ENCODE measurements around the gene CAMSAP2. TPM values are rescaled to one million over a fixed set of nuclear protein-coding genes. Genes with fewer than 3 reads are reported as not detected.

Gene CAMSAP2
- total RNA-seq, 1 experiment from 2014 or later: 23.4 TPM

- Histone ChIP-seq H3K27me3 (replicated peaks; ENCODE audit: control insufficient read depth, insufficient read depth, low read length) (no peaks in the 10 kb centered on the region), H3K36me3 (ENCODE audit: control insufficient read depth, insufficient read depth, low read length) (no peaks in the 10 kb centered on the region), H3K4me1 (no peaks in the 10 kb centered on the region; the same call in 1 of the 2 replicates), H3K4me3 (ENCODE audit: low read depth, low read length) (no peak overlapping the region), H3K9me3 (no peaks in the 10 kb centered on the region)
- H3K4me1 Mint-ChIP-seq (ENCODE audit: low read depth, unreplicated experiment): peaks cover 8% of the 10 kb centered on the region
- H3K36me3 Mint-ChIP-seq (ENCODE audit: insufficient read depth, unreplicated experiment): peaks cover 7% of the 10 kb centered on the region
- no peak for DNase-seq
- ChIA-PET CTCF (no interaction called here), POLR2A (no interaction called here)
- H3K9me3 Mint-ChIP-seq (ENCODE audit: unreplicated experiment): no peaks in the 10 kb centered on the region
- intact Hi-C loops (cut with micrococcal nuclease; ENCODE audit: unreplicated experiment): no loop called here
- H3K27ac Mint-ChIP-seq (ENCODE audit: unreplicated experiment): no peak overlapping the region
- H3K27me3 Mint-ChIP-seq (ENCODE audit: insufficient read depth, unreplicated experiment): no peaks in the 10 kb centered on the region
- TF ChIP-seq CTCF (IDR thresholded peaks at IDR 0.05; ENCODE audit: insufficient read depth in 1 of 2, low read depth in 1 of 2, low read length in 1 of 2, severe bottlenecking in 1 of 2, unreplicated experiment in 1 of 2): no peak
- H3K4me3 Mint-ChIP-seq (ENCODE audit: unreplicated experiment): no peak overlapping the region
- BruUV-seq (replicated peaks): no TSS peak
Observed at GRCh38 chr1:200793677-200794076, 55.0 kb downstream of the CAMSAP2 start.

GRCh38 chr1:200794506-200795065 is 55.9 kb downstream of the CAMSAP2 start:
- POLR2A ChIA-PET: no interaction called here
- peaks cover 5% of the 10 kb centered on the region for H3K4me1 Mint-ChIP-seq (ENCODE audit: low read depth, unreplicated experiment)
- no peaks in the 10 kb centered on the region for H3K36me3 ChIP-seq (ENCODE audit: control insufficient read depth, insufficient read depth, low read length)
- CTCF ChIA-PET: no interaction called here
- no peaks in the 10 kb centered on the region for H3K36me3 Mint-ChIP-seq (ENCODE audit: insufficient read depth, unreplicated experiment)
- no peak overlapping the region for H3K4me3 Mint-ChIP-seq (ENCODE audit: unreplicated experiment)
- no peaks in the 10 kb centered on the region for H3K27me3 Mint-ChIP-seq (ENCODE audit: insufficient read depth, unreplicated experiment)
- no peaks in the 10 kb centered on the region for H3K9me3 Mint-ChIP-seq (ENCODE audit: unreplicated experiment)
- H3K4me3 ChIP-seq (ENCODE audit: low read depth, low read length): no peak overlapping the region
- intact Hi-C loops (cut with micrococcal nuclease; ENCODE audit: unreplicated experiment): no loop called here
- no peaks in the 10 kb centered on the region for H3K9me3 ChIP-seq
- no peaks in the 10 kb centered on the region for H3K27me3 ChIP-seq (replicated peaks; ENCODE audit: control insufficient read depth, insufficient read depth, low read length)
- DNase-seq: no peak
- no peaks in the 10 kb centered on the region; the same call in 1 of the 2 replicates for H3K4me1 ChIP-seq
- TF ChIP-seq CTCF (IDR thresholded peaks at IDR 0.05; ENCODE audit: insufficient read depth in 1 of 2, low read depth in 1 of 2, low read length in 1 of 2, severe bottlenecking in 1 of 2, unreplicated experiment in 1 of 2): no peak
- BruUV-seq (replicated peaks): no TSS peak
- H3K27ac Mint-ChIP-seq (ENCODE audit: unreplicated experiment): no peak overlapping the region

- POLR2A ChIA-PET: no interaction called here
- H3K27ac Mint-ChIP-seq (ENCODE audit: unreplicated experiment): no peak overlapping the region
- no peak for DNase-seq
- no peaks in the 10 kb centered on the region for H3K9me3 Mint-ChIP-seq (ENCODE audit: unreplicated experiment)
- intact Hi-C loops (cut with micrococcal nuclease; ENCODE audit: unreplicated experiment): no loop called here
- Histone ChIP-seq H3K36me3 (ENCODE audit: control insufficient read depth, insufficient read depth, low read length) (no peaks in the 10 kb centered on the region), H3K27me3 (replicated peaks; ENCODE audit: control insufficient read depth, insufficient read depth, low read length) (no peaks in the 10 kb centered on the region), H3K4me3 (ENCODE audit: low read depth, low read length) (no peak overlapping the region), H3K9me3 (no peaks in the 10 kb centered on the region), H3K4me1 (no peaks in the 10 kb centered on the region; the same call in 1 of the 2 replicates)
- TF ChIP-seq CTCF (IDR thresholded peaks at IDR 0.05; ENCODE audit: insufficient read depth in 1 of 2, low read depth in 1 of 2, low read length in 1 of 2, severe bottlenecking in 1 of 2, unreplicated experiment in 1 of 2): no peak
- H3K27me3 Mint-ChIP-seq (ENCODE audit: insufficient read depth, unreplicated experiment): no peaks in the 10 kb centered on the region
- H3K4me3 Mint-ChIP-seq (ENCODE audit: unreplicated experiment): no peak overlapping the region
- no TSS peak for BruUV-seq (replicated peaks)
- no peaks in the 10 kb centered on the region for H3K36me3 Mint-ChIP-seq (ENCODE audit: insufficient read depth, unreplicated experiment)
- H3K4me1 Mint-ChIP-seq (ENCODE audit: low read depth, unreplicated experiment): peaks cover 8% of the 10 kb centered on the region
- CTCF ChIA-PET: no interaction called here
Observed at GRCh38 chr1:200795156-200795555, 56.5 kb downstream of the CAMSAP2 start.
